A673 (cell line): Measurements from ENCODE around the gene LDLRAP1. TPM values are rescaled to one million over a fixed set of nuclear protein-coding genes. Genes with fewer than 3 reads are reported as not detected.

Experiments
- BruUV-seq: library from RNA; stranded (reverse); fragments of 400-500 nt; replicated peaks from 2 replicates; lab custom pipeline; 2021; lab: Mats Ljungman, UMichigan
- CTCF ChIA-PET: fragments of 300-600 bp; sonication (Branson Sonifier 250); formaldehyde crosslinking; loops from one replicate; lab custom pipeline; 2022; ENCODE audit warnings: antibody characterized with exemption; lab: Charles Lee
- POLR2A ChIA-PET: fragments of 300-600 bp; sonication (Branson Sonifier 250); formaldehyde crosslinking; loops from one replicate; lab custom pipeline; 2022; ENCODE audit warnings: antibody characterized with exemption; ENCODE audit not compliant: low non-redundant PET; lab: Charles Lee
- DNase-seq: peaks from one replicate; pipeline ENCODE4 v3.0.0-alpha.2; 2015; ENCODE audit warnings: low spot score
- H3K27ac ChIP-seq: fragments of 200-600 bp; sonication (generic); 2 replicates; pipeline ENCODE4 v1.5.1; 2016; ENCODE audit warnings: mixed run types, low read depth, mild to moderate bottlenecking, mixed read lengths, antibody characterized with exemption, low read length; ENCODE audit not compliant: poor library complexity, severe bottlenecking
- H3K27me3 ChIP-seq: fragments of 200-600 bp; sonication (generic); replicated peaks from 2 replicates; pipeline ENCODE4 v1.6.1; 2017; ENCODE audit warnings: mixed run types, low read depth, mild to moderate bottlenecking, mixed read lengths, antibody characterized with exemption, low read length; ENCODE audit not compliant: insufficient read depth, poor library complexity
- H3K36me3 ChIP-seq: fragments of 200-600 bp; sonication (generic); 2 replicates; pipeline ENCODE4 v1.6.1; 2016; ENCODE audit warnings: mixed run types, mild to moderate bottlenecking, mixed read lengths, antibody characterized with exemption, low read length; ENCODE audit not compliant: insufficient read depth, poor library complexity, severe bottlenecking
- H3K4me1 ChIP-seq: fragments of 200-600 bp; sonication (generic); 2 replicates; pipeline ENCODE4 v1.6.1; 2017; ENCODE audit warnings: mixed run types, mild to moderate bottlenecking, mixed read lengths, antibody characterized with exemption, low read length; ENCODE audit not compliant: insufficient read depth, poor library complexity, severe bottlenecking
- H3K4me3 ChIP-seq: fragments of 200-600 bp; sonication (generic); 2 replicates; pipeline ENCODE4 v1.5.1; 2016; ENCODE audit warnings: low read depth, mixed run types, mild to moderate bottlenecking, mixed read lengths, low read length; ENCODE audit not compliant: poor library complexity, severe bottlenecking
- H3K9me3 ChIP-seq: fragments of 200-600 bp; sonication (generic); 2 replicates; pipeline ENCODE4 v1.6.1; 2016; ENCODE audit warnings: mixed run types, low read depth, mild to moderate bottlenecking, mixed read lengths, antibody characterized with exemption, low read length; ENCODE audit not compliant: poor library complexity, severe bottlenecking
- EZH2 ChIP-seq: fragments of 200-600 bp; sonication (generic); IDR thresholded peaks from 2 replicates; pipeline ENCODE4 v1.6.1; 2017; ENCODE audit warnings: borderline replicate concordance, low read depth, mild to moderate bottlenecking, mixed read lengths, antibody characterized with exemption, low read length; ENCODE audit not compliant: poor library complexity, severe bottlenecking
- intact Hi-C: fragments of 100-400 bp; cut with micrococcal nuclease; formaldehyde crosslinking; loops from one replicate; pipeline ENCODE4 v1.10.0; 2022; ENCODE audit not compliant: unreplicated experiment
- total RNA-seq: library from RNA; stranded (reverse); gene quantifications from 2 replicates; pipeline ENCODE4 v1.2.3, GENCODE V29; 2021
- TF ChIP-seq, protein P1 (sequence below): fragments of 300-800, 200-600 bp; sonication (generic); conservative IDR thresholded peaks from 2 replicates; pipeline ENCODE4 v1.5.1; 2017; ENCODE audit warnings: low read depth, mild to moderate bottlenecking, antibody characterized with exemption, low read length, moderate library complexity, mixed read lengths

LDLRAP1 gene
- total RNA-seq, 1 experiment from 2014 or later = 5.5 TPM

DNA sequence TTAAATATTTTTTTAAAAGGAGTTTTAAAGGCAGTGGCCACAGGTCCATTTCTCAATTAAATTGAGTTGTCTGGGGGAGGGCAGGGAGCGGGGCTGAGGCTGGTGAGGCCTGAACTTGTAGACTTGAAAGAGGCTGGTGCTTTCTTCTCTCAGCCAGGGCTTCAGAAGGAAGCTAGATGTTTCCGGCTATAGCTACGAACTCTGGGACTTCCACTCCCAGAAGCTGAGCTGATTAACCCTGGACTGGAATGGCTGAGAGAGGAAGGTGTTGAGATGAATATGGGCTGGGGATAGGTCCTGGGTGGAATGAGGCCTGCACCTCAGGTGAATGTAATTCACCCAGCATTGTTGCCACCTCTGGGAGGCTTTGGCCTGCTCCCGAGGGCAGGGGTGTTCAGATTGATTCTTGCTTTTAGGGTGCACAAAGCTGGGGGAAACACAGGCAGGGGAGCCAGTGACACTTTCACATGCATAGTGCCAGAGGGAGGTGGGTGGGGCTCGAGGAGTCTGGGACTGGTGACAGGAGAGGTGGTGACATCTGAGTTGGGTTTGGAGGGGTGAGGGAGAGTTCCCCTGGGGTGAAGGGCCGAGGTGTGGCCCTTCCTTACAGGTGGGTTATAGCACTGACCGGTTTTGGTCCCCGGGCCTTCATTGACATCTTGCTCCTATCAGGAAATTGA is 18.2 kb downstream of the LDLRAP1 start:
- POLR2A ChIA-PET = no interaction called here
- no peaks in the 10 kb centered on the region for H3K27me3 ChIP-seq
- no peak overlapping the region for H3K4me3 ChIP-seq
- H3K4me1 ChIP-seq = no peaks in the 10 kb centered on the region
- no peak for TF ChIP-seq EZH2
- TF ChIP-seq, protein P1, sequence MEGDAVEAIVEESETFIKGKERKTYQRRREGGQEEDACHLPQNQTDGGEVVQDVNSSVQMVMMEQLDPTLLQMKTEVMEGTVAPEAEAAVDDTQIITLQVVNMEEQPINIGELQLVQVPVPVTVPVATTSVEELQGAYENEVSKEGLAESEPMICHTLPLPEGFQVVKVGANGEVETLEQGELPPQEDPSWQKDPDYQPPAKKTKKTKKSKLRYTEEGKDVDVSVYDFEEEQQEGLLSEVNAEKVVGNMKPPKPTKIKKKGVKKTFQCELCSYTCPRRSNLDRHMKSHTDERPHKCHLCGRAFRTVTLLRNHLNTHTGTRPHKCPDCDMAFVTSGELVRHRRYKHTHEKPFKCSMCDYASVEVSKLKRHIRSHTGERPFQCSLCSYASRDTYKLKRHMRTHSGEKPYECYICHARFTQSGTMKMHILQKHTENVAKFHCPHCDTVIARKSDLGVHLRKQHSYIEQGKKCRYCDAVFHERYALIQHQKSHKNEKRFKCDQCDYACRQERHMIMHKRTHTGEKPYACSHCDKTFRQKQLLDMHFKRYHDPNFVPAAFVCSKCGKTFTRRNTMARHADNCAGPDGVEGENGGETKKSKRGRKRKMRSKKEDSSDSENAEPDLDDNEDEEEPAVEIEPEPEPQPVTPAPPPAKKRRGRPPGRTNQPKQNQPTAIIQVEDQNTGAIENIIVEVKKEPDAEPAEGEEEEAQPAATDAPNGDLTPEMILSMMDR = no peak
- BruUV-seq = no TSS peak
- no peak overlapping the region for H3K27ac ChIP-seq
- intact Hi-C loops = no loop called here
- no peaks in the 10 kb centered on the region for H3K36me3 ChIP-seq
- CTCF ChIA-PET = no interaction called here
- H3K9me3 ChIP-seq = no peaks in the 10 kb centered on the region
- DNase-seq = no peak

DNA sequence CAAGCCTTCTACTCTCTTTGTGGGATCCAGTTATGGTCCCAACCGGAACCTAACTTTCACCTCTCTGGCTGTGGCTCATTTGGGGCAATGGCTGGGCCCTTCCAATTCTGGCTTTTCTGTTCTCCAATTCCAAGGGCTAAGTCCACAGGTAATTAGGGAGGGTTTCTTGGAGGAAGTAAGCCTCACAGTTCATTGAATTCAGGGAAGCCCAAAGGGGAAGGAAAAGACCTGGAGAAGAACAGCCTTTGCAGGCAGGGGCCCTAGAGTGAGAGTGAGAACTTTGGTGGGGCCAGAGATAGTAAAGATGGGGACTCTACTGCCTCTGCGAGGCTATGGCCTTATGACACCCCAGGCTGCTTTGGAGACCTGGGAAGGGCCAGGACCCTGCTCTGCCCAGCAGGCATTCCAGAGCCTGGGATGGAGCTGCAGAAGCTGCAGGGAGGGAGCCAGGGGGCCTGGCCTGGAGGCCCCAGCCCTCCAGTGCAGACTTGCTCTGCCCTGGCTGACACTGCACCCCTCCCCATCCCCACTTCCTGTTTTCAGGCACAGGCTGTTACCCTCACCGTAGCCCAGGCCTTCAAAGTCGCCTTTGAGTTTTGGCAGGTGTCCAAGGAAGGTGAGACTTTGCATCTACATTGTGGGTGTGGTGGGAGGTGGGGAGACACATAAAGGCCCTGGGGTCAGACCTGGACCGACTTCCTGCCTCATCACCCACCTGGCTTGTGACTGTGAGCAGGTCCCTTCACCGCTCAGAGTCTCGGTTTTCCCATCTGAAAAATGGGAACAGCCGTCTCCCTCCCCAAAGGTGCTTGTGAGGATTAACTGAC is 18.9 kb downstream of the LDLRAP1 start:
- TF ChIP-seq EZH2 = no peak
- TF ChIP-seq, protein P1 = no peak
- DNase-seq = no peak
- no peak overlapping the region for H3K27ac ChIP-seq
- intact Hi-C loops = no loop called here
- H3K36me3 ChIP-seq = no peaks in the 10 kb centered on the region
- H3K9me3 ChIP-seq = no peaks in the 10 kb centered on the region
- H3K4me1 ChIP-seq = peaks cover 2% of the 10 kb centered on the region
- no peak overlapping the region for H3K4me3 ChIP-seq
- POLR2A ChIA-PET = no interaction called here
- H3K27me3 ChIP-seq = no peaks in the 10 kb centered on the region
- BruUV-seq = no TSS peak
- CTCF ChIA-PET = no interaction called here

DNA sequence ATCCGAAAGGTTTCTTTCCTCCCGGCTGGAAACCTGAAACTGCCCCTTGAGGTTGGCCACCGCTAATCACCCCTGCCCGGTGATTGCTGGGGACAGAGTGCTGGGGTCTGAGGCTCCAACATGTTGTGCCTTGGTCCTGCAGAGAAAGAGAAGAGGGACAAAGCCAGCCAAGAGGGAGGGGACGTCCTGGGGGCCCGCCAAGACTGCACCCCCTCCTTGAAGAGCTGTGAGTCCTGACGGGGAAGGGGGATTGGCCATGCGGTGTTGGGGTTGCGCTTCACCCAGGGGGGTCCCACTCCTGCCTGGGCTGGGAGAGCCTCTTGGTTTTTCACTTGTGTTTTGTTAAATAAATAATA is 19.5 kb downstream of the LDLRAP1 start:
- POLR2A ChIA-PET = no interaction called here
- CTCF ChIA-PET = no interaction called here
- BruUV-seq = no TSS peak

More for the DNA sequence above, 19.5 kb downstream of the LDLRAP1 start:
- Histone ChIP-seq H3K4me1 (peaks cover 2% of the 10 kb centered on the region), H3K27ac (no peak overlapping the region), H3K4me3 (no peak overlapping the region), H3K9me3 (no peaks in the 10 kb centered on the region), H3K36me3 (no peaks in the 10 kb centered on the region), H3K27me3 (no peaks in the 10 kb centered on the region)
- intact Hi-C loops = no loop called here
- DNase-seq = no peak
- TF ChIP-seq, protein P1 = no peak
- TF ChIP-seq EZH2 = no peak
